Upper lobe of left lung (tissue), 4 donors: ENCODE data around the gene LMLN.

Experiments used
- CTCF ChIP-seq, 6 experiments: fragments of 450-650 bp in 4 of 6; fragments of 200-600 bp in 2 of 6; sonication (generic) in 2 of 6; IDR thresholded peaks; one replicate each; pipeline ENCODE4 v1.5.1; 2016 to 2019; ENCODE audit warnings: antibody characterized with exemption in 6 of 6
- EP300 ChIP-seq, 4 donors: sonication (generic); formaldehyde crosslinking; IDR thresholded peaks; one replicate each; pipeline ENCODE4 v1.5.1; 2017; ENCODE audit warnings: antibody characterized with exemption in 4 of 4, control low read depth in 2 of 4
- POLR2A ChIP-seq, 4 donors: fragments of 450-650 bp; IDR thresholded peaks; one replicate each; pipeline ENCODE4 v1.5.1; 2016 to 2017; ENCODE audit warnings: antibody characterized with exemption in 4 of 4, mild to moderate bottlenecking in 2 of 4
- POLR2AphosphoS5 ChIP-seq, 2 donors: sonication (generic); formaldehyde crosslinking; IDR thresholded peaks; one replicate each; pipeline ENCODE4 v1.5.1; 2017; ENCODE audit warnings: antibody characterized with exemption in 2 of 2

- no peak for TF ChIP-seq CTCF (IDR thresholded peaks at IDR 0.05)
- no peak for TF ChIP-seq POLR2A (IDR thresholded peaks at IDR 0.05)
- no peak for TF ChIP-seq EP300 (IDR thresholded peaks at IDR 0.05)
- TF ChIP-seq POLR2AphosphoS5 (IDR thresholded peaks at IDR 0.05) = no peak
These were observed 3.4 kb upstream of the LMLN start for GRCh38 chr3:197956626-197956988.
